Measurements from ENCODE around the gene MVP.

DNA sequence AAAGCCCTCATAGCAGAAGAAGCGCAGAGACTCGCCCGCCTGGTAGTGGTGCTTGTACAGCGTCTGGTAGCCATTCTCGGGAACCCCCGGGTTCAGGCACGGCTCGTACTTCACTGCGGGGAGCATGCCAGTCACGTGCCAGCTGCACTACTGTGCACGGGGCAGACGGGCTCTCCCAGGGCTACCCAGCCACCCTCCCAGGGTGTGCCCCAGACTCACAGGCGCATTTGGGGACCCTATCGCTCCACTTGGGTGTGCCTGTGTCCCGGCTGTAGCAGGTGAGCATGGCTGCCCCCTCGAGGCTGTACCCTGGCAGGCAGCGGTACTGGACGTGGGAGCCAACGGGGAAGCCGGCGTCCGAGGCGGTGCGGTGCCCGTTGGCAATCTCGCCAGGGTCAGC is 53.1 kb downstream of the MVP start:
- TF ChIP-seq POLR2AphosphoS5 (IDR thresholded peaks at IDR 0.05), result no peak
- TF ChIP-seq, protein P1, sequence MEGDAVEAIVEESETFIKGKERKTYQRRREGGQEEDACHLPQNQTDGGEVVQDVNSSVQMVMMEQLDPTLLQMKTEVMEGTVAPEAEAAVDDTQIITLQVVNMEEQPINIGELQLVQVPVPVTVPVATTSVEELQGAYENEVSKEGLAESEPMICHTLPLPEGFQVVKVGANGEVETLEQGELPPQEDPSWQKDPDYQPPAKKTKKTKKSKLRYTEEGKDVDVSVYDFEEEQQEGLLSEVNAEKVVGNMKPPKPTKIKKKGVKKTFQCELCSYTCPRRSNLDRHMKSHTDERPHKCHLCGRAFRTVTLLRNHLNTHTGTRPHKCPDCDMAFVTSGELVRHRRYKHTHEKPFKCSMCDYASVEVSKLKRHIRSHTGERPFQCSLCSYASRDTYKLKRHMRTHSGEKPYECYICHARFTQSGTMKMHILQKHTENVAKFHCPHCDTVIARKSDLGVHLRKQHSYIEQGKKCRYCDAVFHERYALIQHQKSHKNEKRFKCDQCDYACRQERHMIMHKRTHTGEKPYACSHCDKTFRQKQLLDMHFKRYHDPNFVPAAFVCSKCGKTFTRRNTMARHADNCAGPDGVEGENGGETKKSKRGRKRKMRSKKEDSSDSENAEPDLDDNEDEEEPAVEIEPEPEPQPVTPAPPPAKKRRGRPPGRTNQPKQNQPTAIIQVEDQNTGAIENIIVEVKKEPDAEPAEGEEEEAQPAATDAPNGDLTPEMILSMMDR (IDR thresholded peaks at IDR 0.05), result no peak

Measured in gastroesophageal sphincter (tissue), 3 donors.